DOHH2 (cell line): ENCODE results near the gene GRM5.
"Not testable (repeated sequence)": the region's sequence is repeated elsewhere in the genome, so short reads cannot be mapped to it uniquely, and the experiment has no call there.

Experiments used
- EZH2phosphoT487 ChIP-seq: fragments of 200-600 bp; sonication (generic); IDR thresholded peaks from 2 replicates; pipeline ENCODE4 v1.6.1; 2017; ENCODE audit warnings: borderline replicate concordance, mild to moderate bottlenecking, antibody characterized with exemption, low read length, moderate library complexity, mixed read lengths
- TF ChIP-seq, protein P1 (sequence below): fragments of 200-600 bp; sonication (generic); IDR thresholded peaks from one replicate; pipeline ENCODE4 v1.5.1; 2014; ENCODE audit warnings: antibody characterized with exemption, mild to moderate bottlenecking, low read depth, low read length; ENCODE audit not compliant: poor library complexity, severe bottlenecking

- TF ChIP-seq, protein P1, sequence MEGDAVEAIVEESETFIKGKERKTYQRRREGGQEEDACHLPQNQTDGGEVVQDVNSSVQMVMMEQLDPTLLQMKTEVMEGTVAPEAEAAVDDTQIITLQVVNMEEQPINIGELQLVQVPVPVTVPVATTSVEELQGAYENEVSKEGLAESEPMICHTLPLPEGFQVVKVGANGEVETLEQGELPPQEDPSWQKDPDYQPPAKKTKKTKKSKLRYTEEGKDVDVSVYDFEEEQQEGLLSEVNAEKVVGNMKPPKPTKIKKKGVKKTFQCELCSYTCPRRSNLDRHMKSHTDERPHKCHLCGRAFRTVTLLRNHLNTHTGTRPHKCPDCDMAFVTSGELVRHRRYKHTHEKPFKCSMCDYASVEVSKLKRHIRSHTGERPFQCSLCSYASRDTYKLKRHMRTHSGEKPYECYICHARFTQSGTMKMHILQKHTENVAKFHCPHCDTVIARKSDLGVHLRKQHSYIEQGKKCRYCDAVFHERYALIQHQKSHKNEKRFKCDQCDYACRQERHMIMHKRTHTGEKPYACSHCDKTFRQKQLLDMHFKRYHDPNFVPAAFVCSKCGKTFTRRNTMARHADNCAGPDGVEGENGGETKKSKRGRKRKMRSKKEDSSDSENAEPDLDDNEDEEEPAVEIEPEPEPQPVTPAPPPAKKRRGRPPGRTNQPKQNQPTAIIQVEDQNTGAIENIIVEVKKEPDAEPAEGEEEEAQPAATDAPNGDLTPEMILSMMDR, result not testable (repeated sequence)
- TF ChIP-seq EZH2phosphoT487, result not testable (repeated sequence)
Observed at GRCh38 chr11:89062771-89063298, 2.9 kb downstream of the GRM5 start.
